ENCODE data around the gene WDPCP. TPM values are rescaled to one million over a fixed set of nuclear protein-coding genes. Genes with fewer than 3 reads are reported as not detected.

The WDPCP gene, protein sequence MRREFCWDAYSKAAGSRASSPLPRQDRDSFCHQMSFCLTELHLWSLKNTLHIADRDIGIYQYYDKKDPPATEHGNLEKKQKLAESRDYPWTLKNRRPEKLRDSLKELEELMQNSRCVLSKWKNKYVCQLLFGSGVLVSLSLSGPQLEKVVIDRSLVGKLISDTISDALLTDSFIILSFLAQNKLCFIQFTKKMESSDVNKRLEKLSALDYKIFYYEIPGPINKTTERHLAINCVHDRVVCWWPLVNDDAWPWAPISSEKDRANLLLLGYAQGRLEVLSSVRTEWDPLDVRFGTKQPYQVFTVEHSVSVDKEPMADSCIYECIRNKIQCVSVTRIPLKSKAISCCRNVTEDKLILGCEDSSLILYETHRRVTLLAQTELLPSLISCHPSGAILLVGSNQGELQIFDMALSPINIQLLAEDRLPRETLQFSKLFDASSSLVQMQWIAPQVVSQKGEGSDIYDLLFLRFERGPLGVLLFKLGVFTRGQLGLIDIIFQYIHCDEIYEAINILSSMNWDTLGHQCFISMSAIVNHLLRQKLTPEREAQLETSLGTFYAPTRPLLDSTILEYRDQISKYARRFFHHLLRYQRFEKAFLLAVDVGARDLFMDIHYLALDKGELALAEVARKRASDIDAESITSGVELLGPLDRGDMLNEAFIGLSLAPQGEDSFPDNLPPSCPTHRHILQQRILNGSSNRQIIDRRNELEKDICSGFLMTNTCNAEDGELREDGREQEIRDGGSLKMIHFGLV
- total RNA-seq: 8.9 and 14.1 TPM in 2 replicates
- long read RNA-seq, transcript WDPCP-201 (18 exons, 3,392 nt): major isoform, 17 of 57 reads
- long read RNA-seq, partial matches to known transcripts: 7 of 57 reads
- long read RNA-seq, other reads (novel, unspliced or antisense): 33 of 57 reads

DNA sequence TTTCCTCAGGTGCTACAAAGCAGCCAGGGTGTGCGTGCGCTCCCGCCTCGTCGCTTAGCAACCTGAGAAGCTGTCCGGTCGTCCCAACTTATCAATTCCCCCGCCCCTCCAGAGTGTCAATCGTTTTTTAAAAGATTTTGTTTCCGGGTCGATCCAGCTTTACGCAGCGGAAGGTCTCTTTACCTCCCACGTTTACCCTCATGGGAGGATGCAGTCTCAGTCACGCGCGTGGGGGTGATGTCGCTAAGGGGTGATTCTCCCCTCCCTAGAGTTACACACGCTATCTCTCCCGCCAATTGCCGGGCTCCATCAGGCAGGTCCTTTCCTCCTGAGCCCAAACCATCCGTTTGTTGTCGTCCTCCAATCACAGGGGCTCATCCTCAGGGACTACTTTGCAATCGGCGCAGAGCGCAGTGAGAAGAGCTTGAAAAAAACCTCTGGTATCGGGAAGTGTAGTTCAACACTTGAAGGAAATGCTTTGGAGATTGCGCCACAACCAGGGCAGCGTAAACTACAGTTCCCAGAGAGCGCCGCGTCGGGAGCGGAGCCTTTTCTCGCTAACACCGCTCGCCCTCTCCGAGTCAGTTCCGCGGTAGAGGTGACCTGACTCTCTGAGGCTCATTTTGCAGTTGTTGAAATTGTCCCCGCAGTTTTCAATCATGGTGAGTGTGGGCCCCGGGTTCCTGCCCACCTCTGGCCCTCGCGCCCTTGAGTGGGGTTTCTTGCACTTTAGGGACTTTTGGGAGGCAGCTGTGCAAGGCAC, at the start of gene WDPCP, which contains the start of gene MDH1:
Gene WDPCP, minus strand, starts transcription at position 93 of the 763 bp plus-strand sequence. CDS start 206 bp downstream, outside the sequence.
Gene MDH1, plus strand, starts transcription at position 579 of the 763 bp plus-strand sequence. Its CDS starts 81 bp downstream, at position 660.
- peak; percentile 76 for DNase-seq (ENCODE audit: low spot score, unreplicated experiment)
- peaks cover 9% of the 10 kb centered on the region for H3K4me1 Mint-ChIP-seq (ENCODE audit: low read depth)

DNA sequence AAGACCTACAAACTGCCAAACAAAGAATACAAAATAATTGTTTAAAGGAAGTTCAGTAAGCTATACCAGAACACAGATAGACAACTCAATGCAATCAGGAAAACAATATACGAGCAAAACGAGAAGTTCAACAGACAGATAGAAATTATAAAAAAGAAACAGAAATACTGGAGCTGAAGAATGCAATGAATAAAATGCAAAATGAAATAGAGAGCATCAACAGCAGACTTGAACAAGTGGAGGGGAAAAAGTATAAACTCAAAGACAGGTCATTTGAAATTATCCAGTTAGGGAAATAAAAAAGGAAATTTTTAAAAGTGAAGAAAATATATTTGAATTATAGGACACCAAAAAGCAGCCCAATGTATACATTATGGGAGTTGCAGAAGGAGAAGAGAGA, 44.1 kb upstream of the WDPCP start:
- DNase-seq (ENCODE audit: low spot score, unreplicated experiment): no peak
- peaks cover 42% of the 10 kb centered on the region for H3K9me3 Mint-ChIP-seq (ENCODE audit: low read depth)
- TF ChIP-seq, protein P1, sequence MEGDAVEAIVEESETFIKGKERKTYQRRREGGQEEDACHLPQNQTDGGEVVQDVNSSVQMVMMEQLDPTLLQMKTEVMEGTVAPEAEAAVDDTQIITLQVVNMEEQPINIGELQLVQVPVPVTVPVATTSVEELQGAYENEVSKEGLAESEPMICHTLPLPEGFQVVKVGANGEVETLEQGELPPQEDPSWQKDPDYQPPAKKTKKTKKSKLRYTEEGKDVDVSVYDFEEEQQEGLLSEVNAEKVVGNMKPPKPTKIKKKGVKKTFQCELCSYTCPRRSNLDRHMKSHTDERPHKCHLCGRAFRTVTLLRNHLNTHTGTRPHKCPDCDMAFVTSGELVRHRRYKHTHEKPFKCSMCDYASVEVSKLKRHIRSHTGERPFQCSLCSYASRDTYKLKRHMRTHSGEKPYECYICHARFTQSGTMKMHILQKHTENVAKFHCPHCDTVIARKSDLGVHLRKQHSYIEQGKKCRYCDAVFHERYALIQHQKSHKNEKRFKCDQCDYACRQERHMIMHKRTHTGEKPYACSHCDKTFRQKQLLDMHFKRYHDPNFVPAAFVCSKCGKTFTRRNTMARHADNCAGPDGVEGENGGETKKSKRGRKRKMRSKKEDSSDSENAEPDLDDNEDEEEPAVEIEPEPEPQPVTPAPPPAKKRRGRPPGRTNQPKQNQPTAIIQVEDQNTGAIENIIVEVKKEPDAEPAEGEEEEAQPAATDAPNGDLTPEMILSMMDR (IDR thresholded peaks at IDR 0.05; ENCODE audit: unreplicated experiment): no peak
- H3K4me3 Mint-ChIP-seq (ENCODE audit: low read depth): no peak overlapping the region
- H3K27ac Mint-ChIP-seq: no peak overlapping the region
- H3K4me1 Mint-ChIP-seq (ENCODE audit: low read depth): no peaks in the 10 kb centered on the region
- H3K27me3 Mint-ChIP-seq: no peaks in the 10 kb centered on the region
- H3K36me3 Mint-ChIP-seq (ENCODE audit: insufficient read depth): no peaks in the 10 kb centered on the region

More for the DNA sequence above, at the start of gene WDPCP, which contains the start of gene MDH1:
- Mint-ChIP-seq H3K9me3 (ENCODE audit: low read depth) (no peaks in the 10 kb centered on the region), H3K36me3 (ENCODE audit: insufficient read depth) (peaks cover 2% of the 10 kb centered on the region), H3K4me3 (ENCODE audit: low read depth) (peak within 1 kb of the TSS; percentile 93), H3K27me3 (no peaks in the 10 kb centered on the region), H3K27ac (peak within 1 kb of the TSS; percentile 96)
- TF ChIP-seq, protein P1 (IDR thresholded peaks at IDR 0.05; ENCODE audit: unreplicated experiment): no peak

DNA sequence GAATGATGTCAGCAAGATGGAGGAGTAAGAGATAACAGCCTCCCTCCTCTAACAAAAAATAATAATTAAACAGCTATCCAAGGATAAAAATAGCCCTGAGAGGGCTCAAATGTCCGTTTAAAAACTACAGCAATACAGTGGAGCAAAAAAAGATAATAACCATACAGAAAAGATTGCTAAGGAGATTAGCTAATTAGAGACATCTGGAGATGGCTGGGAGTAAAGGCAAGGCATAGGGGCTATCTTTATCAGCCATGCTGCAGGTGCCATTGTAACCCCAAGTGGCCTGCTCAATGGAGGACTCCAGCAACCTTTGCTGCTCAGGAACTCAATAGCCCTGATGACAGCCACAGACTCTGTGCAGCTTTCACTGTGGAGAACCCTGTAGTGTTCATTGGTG, 43.2 kb upstream of the WDPCP start:
- Mint-ChIP-seq H3K4me1 (ENCODE audit: low read depth) (no peaks in the 10 kb centered on the region), H3K27me3 (no peaks in the 10 kb centered on the region), H3K9me3 (ENCODE audit: low read depth) (peaks cover 42% of the 10 kb centered on the region), H3K27ac (no peak overlapping the region), H3K36me3 (ENCODE audit: insufficient read depth) (no peaks in the 10 kb centered on the region), H3K4me3 (ENCODE audit: low read depth) (no peak overlapping the region)
- TF ChIP-seq, protein P1 (IDR thresholded peaks at IDR 0.05; ENCODE audit: unreplicated experiment): no peak
- no peak for DNase-seq (ENCODE audit: low spot score, unreplicated experiment)

DNA sequence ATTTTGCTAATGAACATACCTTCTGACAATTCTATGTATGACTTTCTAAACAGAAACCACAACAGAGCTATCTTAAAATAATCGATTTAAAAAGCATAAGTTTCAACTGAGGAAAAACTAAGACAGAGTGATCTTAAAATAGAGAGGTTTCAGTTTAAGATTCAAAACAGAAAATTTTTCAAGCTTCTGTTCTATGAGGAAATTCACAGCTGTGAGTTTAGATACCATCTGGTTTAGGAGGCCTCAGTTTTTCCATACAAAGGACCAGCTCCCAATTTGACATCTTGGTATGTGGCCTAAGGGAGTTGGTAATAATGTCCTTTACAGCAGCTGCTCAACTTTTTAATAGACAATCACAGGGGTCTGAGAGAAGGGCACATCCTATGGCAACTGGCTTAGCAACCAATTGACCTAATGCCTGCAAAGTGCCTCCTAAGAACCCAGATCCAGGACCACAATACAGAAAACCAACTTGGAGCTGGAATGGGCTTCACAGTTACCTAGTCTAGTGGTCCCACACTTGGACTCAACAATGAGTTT, 40.2 kb upstream of the WDPCP start:
- TF ChIP-seq, protein P1 (IDR thresholded peaks at IDR 0.05; ENCODE audit: unreplicated experiment): no peak
- Mint-ChIP-seq H3K4me3 (ENCODE audit: low read depth) (no peak overlapping the region), H3K27me3 (no peaks in the 10 kb centered on the region), H3K27ac (no peak overlapping the region), H3K4me1 (ENCODE audit: low read depth) (no peaks in the 10 kb centered on the region), H3K9me3 (ENCODE audit: low read depth) (peaks cover 35% of the 10 kb centered on the region), H3K36me3 (ENCODE audit: insufficient read depth) (no peaks in the 10 kb centered on the region)
- DNase-seq (ENCODE audit: low spot score, unreplicated experiment): no peak
